Measurements from ENCODE around the gene EHHADH. TPM values are rescaled to one million over a fixed set of nuclear protein-coding genes. Genes with fewer than 3 reads are reported as not detected.

The EHHADH gene
- total and polyA plus RNA-seq, 4 donors = 2.8 to 11.1 (median 6.3) TPM

DNA sequence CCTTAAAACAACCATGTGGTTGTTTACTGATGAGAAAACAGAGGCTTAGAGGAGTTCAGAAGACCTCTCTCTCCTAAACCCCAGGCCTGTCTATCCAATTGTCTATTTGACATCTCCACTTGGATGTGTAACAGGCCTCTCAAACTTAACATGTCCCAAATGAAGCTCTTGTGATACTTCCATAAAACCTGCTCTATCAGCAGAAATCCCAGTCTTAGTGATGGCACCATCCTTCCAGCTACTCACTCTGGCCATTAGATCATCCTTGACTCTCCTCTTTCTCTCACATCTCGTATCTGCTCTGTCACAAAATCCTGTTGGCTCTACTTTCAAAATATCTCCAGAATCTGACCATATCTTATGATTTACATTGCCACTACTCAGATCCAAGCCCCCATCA is 28.8 kb downstream of the EHHADH start:
- Histone ChIP-seq H3K4me3 (no peak overlapping the region), H3K27me3 (ENCODE audit: control insufficient read depth in 3 of 3, insufficient read depth in 3 of 3, low read length in 2 of 3) (no peaks in the 10 kb centered on the region)
- WGBS, 2 donors = 93 to 94% methylated on average over 1 of the region's 1 CpG

DNA sequence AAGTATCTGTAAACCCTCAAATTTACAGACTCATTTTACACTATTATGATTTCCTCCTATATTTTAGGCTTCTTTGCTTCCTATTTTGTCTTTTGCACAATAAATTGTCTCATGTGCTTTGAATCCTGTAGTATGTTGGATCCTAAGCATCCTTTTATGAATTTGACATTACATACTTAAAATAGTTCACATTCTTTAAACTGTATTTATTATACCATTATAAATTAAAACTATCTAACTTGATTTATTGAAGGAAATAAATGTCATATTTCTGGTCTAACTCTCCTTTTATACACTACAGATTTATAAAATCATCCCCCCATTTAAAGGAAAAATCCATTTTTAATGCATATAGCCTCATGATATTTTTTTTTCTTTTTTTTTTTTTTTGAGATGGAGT is 32.6 kb downstream of the EHHADH start:
- H3K9me3 ChIP-seq (ENCODE audit: control insufficient read depth in 4 of 4, insufficient read depth in 3 of 4, low read length in 3 of 4) = no peaks in the 10 kb centered on the region
- no peak overlapping the region for H3K27ac ChIP-seq (ENCODE audit: low read depth in 1 of 2, low read length in 1 of 2)
- no peaks in the 10 kb centered on the region for H3K27me3 ChIP-seq (ENCODE audit: control insufficient read depth in 3 of 3, insufficient read depth in 3 of 3, low read length in 2 of 3)
- H3K9ac ChIP-seq (ENCODE audit: insufficient read depth in 1 of 2, low read length in 2 of 2) = no peak overlapping the region
- ATAC-seq (ENCODE audit: insufficient read depth, low FRiP score) (no peak), DNase-seq (no peak)
- H3K4me1 ChIP-seq (ENCODE audit: control insufficient read depth in 5 of 5, insufficient read depth in 5 of 5, low read length in 5 of 5) = no peaks in the 10 kb centered on the region
- TF ChIP-seq, protein P1, sequence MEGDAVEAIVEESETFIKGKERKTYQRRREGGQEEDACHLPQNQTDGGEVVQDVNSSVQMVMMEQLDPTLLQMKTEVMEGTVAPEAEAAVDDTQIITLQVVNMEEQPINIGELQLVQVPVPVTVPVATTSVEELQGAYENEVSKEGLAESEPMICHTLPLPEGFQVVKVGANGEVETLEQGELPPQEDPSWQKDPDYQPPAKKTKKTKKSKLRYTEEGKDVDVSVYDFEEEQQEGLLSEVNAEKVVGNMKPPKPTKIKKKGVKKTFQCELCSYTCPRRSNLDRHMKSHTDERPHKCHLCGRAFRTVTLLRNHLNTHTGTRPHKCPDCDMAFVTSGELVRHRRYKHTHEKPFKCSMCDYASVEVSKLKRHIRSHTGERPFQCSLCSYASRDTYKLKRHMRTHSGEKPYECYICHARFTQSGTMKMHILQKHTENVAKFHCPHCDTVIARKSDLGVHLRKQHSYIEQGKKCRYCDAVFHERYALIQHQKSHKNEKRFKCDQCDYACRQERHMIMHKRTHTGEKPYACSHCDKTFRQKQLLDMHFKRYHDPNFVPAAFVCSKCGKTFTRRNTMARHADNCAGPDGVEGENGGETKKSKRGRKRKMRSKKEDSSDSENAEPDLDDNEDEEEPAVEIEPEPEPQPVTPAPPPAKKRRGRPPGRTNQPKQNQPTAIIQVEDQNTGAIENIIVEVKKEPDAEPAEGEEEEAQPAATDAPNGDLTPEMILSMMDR (IDR thresholded peaks at IDR 0.05; ENCODE audit: control extremely low read depth, extremely low read depth) = no peak
- H3K36me3 ChIP-seq (ENCODE audit: control insufficient read depth in 4 of 4, insufficient read depth in 4 of 4, low read length in 4 of 4) = peaks cover 2 to 5% (median 3%) of the 10 kb centered on the region in 4 donors
- H3K4me3 ChIP-seq = no peak overlapping the region

More for the DNA sequence above, 28.8 kb downstream of the EHHADH start:
- Histone ChIP-seq H3K27ac (ENCODE audit: low read depth in 1 of 2, low read length in 1 of 2) (no peak overlapping the region), H3K9me3 (ENCODE audit: control insufficient read depth in 4 of 4, insufficient read depth in 3 of 4, low read length in 3 of 4) (no peaks in the 10 kb centered on the region), H3K36me3 (ENCODE audit: control insufficient read depth in 4 of 4, insufficient read depth in 4 of 4, low read length in 4 of 4) (peaks cover 2 to 5% (median 3%) of the 10 kb centered on the region in 4 donors), H3K4me1 (ENCODE audit: control insufficient read depth in 5 of 5, insufficient read depth in 5 of 5, low read length in 5 of 5) (no peaks in the 10 kb centered on the region), H3K9ac (ENCODE audit: insufficient read depth in 1 of 2, low read length in 2 of 2) (no peak overlapping the region)
- DNase-seq (no peak), ATAC-seq (ENCODE audit: insufficient read depth, low FRiP score) (no peak)
- TF ChIP-seq, protein P1 (IDR thresholded peaks at IDR 0.05; ENCODE audit: control extremely low read depth, extremely low read depth) = no peak

DNA sequence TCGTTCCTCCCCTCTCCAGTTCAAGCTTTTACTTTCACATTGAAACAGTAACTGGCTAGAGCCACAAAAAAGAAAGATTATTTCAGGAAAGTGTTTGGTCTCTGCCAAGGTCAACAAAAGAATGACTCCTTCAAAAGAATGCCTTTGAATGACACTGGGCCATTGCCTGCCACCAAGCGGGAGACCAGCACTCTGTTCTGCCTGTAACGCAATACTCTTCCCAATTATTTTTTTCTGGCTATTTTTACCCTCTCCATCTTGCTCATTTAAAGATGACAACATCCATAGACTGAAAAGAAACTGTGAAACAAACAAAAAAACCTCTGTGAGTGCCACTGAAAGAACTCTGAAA is 37.3 kb downstream of the EHHADH start:
- no peaks in the 10 kb centered on the region for H3K36me3 ChIP-seq (ENCODE audit: control insufficient read depth in 4 of 4, insufficient read depth in 4 of 4, low read length in 4 of 4)
- H3K4me3 ChIP-seq = no peak overlapping the region
- no peaks in the 10 kb centered on the region for H3K4me1 ChIP-seq (ENCODE audit: control insufficient read depth in 5 of 5, insufficient read depth in 5 of 5, low read length in 5 of 5)
- TF ChIP-seq, protein P1 (IDR thresholded peaks at IDR 0.05; ENCODE audit: control extremely low read depth, extremely low read depth) = no peak
- no peaks in the 10 kb centered on the region for H3K9me3 ChIP-seq (ENCODE audit: control insufficient read depth in 4 of 4, insufficient read depth in 3 of 4, low read length in 3 of 4)
- H3K27ac ChIP-seq (ENCODE audit: low read depth in 1 of 2, low read length in 1 of 2) = no peak overlapping the region
- no peak overlapping the region for H3K9ac ChIP-seq (ENCODE audit: insufficient read depth in 1 of 2, low read length in 2 of 2)
- DNase-seq = peak in 2 of 3 donors; percentile 29 to 59
- WGBS, 2 donors = 36 to 69% methylated on average over 3 of the region's 3 CpGs
- no peaks in the 10 kb centered on the region for H3K27me3 ChIP-seq (ENCODE audit: control insufficient read depth in 3 of 3, insufficient read depth in 3 of 3, low read length in 2 of 3)
- ATAC-seq (ENCODE audit: insufficient read depth, low FRiP score) = peak; percentile 62

All from lung (tissue), 12 donors.